ENCODE data around the gene STXBP1.
"Not testable (repeated sequence)": the region's sequence is repeated elsewhere in the genome, so short reads cannot be mapped to it uniquely, and the experiment has no call there.

STXBP1 gene

DNA sequence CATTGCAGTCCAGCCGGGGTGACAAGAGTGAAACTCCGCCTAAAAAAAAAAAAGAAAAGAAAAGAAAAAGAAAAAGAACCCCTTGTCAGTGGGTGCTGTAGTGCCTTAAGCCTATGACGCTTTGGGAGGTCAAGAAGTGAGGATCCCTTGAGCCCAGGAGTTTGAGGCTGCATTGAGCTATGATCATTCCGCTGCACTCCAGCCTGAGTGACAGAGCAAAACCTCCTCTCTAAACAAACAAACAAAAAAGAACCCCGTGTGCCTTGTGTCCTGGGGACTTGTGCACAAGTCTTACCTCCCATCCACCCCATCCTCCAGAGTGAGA, 33.5 kb upstream of the STXBP1 start:
- DNase-seq, result no peak

DNA sequence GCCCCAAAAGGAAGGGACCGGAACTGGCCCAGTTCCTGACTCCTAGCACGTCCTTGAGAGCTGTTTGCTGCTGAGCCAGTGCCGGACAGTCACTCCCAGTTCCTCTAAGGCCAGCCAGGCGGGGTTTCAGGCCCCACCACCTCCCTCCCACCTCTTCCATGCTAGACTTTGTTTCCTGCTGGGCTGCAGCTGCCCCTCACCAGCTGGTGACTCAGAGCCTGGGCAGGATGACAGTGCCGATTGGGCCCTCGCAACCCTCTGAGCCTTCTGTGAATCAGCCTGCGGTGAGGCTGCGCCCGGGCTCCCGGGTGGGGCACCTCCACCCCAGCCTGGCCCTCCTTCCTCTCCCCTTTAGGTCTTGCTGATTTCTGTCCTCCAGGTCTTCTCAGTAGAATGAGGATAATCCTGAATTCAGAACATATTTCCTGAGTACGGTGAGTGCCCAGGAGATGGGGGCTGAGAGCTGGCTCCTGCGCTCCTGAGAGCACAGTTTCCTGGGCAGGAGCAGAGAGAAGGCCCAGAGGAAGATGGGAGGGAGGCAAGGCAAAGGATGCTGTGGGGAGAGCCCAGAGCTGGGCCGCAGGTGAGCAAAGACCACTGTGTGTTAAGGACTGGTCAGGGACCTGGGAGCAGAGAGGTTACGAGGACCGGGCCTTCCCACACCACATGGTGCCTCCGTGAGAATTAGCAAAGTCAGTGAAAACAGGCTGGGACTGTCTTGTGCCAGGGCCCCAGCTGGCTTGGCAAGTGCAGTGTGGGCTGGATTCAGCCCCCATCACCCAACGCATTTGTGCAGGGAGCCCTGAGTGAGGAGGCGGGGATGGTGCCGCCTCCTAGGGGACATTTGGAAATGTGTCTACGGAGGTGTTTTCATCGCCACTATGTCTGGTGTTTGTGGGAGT, 32.9 kb upstream of the STXBP1 start:
- DNase-seq, result peak; percentile 89

DNA sequence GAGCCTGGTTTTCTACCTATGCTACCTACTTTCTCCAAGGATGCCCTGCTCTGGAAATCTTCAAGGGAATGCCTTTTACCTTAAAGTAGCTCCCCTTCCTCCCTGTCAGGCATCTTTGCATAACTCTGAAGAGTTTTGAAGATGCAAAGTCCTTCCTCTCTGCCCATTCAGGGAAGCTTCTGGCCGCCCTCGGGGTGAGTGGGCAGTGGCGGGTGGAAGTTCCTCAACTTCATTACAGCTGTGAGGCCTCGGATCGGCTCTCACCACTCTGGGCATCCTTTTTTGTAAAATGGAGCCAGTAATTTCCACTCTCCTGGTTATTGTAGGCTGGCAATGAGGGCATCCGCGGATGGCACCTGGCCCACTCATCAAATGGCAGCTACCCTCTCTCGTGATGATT, 31.7 kb upstream of the STXBP1 start:
- DNase-seq, result no peak

DNA sequence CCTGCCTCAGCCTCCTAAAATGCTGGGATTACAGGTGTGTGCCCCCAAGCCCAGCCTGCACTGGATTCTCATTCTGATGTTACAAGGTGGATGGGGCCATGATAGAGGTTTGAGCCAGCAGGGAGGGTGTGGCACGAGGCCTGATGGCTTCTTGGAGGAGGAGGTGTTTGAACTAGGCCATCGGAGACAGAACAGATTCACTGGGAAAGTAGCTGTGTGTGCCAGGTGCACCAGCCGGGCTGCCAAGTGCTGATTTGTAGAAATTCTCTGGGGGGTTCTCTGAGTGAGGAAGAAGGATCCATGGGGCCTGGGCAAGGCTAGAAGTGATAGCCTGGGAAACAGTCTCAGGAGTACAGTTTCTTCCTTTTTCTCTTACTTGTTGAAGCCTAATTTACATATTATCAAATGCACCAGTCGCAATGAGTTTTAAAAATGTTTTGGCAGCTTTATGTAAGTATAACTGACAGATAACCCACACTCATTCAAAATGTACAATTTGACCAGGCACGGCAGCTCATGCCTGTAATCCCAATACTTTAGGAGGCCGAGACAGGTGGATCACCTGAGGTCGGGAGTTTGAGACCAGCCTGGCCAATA, 31.1 kb upstream of the STXBP1 start:
- no peak for DNase-seq

DNA sequence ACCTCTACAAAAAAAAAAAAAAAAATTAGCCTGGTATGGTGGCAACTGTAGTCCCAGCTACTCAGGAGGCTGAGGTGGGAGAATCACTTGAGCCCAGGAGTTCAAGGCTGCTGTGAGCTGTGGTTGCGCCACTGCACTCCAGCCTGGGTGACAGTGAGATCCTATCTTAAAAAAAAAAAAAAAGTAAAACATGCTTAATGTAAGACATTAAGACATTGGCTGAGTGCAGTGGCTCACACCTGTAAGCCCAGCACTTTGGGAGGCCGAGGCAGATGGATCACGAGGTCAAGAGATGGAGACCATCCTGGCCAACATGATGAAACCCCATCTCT, 27.6 kb upstream of the STXBP1 start:
- not testable (repeated sequence) for DNase-seq

DNA sequence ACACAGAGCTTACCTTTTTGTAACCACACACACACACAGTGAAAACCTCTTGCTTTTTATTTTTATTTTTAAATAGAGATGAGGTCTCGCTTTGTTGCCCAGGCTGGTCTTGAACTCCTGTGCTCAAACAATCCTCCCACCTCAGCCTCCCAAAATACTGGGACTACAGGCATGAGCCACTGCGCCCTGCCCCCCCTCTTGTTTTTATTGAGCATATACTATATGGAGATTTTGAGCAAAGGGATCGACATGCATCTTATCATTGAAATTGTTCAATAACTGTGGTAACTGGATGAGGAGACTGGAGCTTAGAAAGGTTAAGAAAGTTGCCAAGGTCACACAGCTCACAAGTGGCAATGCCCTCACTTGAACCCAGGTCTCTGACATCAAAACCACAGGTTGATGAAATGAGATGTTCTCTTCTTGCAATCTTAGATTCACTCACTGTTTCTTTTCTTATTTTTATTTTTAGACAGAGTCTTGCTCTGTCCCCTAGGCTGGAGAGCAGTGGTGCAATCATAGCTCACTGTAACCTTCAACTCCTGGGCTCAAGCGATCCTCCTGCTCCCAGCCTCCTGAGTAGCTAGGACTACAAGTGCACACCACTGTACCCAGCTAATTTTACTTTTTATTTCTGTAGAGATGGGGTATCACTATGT, 26.8 kb upstream of the STXBP1 start:
- no peak for DNase-seq

DNA sequence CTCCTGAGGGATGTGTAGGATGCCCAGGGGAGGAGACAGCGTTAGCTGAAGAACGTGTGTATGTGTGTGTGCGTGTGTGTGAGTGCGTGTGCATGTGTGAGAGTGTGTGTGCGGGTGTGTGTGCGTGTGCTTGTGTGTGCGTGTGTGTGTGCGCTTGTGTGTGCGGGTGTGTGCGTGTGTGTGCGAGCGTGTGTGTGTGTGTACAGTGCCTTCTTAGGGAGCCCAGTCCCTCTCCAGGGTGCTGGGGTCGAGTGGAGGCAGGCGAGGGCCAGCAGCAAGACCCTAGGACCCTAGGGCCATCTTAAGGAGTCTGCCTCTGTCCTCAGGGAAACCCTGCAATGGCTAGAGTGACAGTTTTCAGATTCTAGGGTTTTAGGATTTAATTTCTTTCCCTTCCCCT, 26.0 kb upstream of the STXBP1 start:
- DNase-seq, result no peak

DNA sequence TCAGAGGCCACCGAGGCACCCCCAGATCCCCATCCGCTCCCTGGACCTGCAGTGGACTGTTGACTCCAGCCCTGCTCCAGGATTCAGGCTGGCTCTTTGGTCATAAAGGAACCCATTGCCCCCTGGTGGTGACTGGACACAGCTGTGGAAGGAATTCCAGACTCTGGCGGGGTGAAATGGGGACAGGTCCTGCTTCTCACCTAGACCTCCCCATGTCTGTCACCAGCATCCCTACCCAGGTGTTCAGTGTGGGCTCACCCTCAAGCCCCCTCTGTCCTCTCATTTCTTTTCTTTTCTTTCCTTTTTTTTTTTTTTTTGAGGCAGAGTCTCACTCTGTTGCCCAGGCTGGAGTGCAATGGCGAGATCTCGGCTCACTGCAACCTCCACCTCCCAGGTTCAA, 25.5 kb upstream of the STXBP1 start:
- DNase-seq, result peak; percentile 61

DNA sequence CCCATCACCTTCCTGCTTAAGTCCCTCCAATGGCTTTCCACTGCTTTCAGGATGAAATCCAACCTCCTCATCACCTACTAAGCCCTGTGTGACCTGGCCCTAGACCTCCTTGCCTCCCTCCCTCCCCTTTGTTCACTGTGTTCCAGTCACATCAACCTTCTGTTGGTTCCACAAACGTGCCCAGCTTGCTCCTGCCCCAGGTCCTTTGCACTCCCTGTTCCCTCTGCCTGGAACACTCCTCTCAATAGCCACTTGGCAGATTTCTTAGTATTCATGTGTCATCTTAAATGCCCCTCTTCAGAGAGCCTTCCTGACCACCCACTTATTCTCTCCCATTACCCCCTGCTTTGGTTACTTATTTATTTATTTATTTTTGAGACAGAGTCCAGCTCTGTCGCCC, 24.1 kb upstream of the STXBP1 start:
- no peak for DNase-seq

DNA sequence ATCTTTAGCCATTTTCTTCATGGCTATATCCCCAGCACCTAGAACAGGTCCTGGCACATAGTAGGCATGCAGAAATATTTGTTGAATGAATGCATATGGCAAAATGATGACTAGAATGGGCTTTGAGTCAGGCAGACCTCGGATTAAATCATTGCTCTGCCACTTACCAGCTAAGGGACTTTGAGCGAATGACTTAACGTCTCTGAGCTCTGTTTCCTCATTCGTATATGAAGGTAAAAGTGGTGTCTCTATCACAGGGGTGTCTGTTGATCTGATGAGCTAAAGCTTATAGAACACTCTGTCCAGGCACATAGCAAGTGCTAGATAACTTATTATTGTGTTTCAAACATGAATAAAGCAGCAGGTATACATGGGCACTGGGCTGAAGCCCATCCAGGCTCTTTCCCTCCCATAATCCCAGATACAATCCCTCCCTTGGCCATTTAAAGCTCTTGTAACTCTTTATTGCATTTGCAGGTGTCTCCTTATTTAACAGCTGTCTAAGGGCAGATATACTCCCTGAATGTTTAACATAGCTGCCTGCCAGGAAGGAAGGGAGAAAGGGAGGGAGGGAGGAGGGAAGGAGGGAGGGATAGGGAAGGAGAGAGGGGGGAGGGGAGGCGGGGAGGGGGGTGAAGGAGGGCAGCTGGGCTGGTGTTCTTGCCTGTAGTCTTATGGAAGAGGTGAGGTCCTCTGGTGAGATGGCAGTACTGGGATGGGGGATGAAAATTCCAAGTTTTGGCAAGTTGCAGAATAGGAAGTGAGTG, 23.2 kb upstream of the STXBP1 start:
- DNase-seq, result peak; percentile 44

DNA sequence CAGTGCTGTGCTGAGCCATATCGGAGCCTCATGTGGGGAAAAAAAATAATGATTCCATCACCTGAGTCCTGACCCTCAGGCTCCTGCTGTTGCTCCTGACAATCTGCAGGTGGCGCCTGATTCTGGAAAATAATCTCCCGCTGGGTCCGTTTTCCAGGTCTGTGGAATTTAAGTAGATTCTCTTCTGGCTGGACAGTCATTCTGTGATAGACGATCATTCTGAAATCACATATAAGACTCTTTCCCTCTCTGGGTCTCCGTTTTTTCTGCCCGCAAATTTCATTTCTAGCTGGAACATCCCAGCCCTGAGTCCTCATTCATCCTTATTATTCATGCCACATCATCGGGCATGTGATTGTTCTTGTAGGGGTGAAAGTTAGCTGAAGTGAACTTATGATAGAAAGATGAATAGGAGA, 22.1 kb upstream of the STXBP1 start:
- peak; percentile 54 for DNase-seq

DNA sequence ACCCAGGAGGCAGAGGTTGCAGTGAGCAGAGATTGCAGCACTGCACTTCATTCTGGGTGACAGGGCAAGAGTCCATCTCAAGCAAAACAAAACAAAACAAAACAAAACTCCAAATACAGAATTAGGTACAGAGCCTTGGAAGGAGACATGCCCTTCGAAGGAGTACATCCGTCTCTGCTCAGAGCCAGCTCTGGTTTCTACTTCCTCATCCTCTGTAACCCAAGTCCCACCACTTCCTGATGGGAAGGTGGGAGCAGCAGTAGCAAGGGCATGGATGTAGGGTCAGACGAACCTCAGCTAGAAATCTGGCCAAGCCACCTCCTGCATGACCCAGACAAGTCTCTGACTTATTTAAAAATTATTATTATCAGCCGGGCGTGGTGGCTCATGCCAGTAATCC, 16.5 kb upstream of the STXBP1 start:
- DNase-seq, result no peak

DNA sequence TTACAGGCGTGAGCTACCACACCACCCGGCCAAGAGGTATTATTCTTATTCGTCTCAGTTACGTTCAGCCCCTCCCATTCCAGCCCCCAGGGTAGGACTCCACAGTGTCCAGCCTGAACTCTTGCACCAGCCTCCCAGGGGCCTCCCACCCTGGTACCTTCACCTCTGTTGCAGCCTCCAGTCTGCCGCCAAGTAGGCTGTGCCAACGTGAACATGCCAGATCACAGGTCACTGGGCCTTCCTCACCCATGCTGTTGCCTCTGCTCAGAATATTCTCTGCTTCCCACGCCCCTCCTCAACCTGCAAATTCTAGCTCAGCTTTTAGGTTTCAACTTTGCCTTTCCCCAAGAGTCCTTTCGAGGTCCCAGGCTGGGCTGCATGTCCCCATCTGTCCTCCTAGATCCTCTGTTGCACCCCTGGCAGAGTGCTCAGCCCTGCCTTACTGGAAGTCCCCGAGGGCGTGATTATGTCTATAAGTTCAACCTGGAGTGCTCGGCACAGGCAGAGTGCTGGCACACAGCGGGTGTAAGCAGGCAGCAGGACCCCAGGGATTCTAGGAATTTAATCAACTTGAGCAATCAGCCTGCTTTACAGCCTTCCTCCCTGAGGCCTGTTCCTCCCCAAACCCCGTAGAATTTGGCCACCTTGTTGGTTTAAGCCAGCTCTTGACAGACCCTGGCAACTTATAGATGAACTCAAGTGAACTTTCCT, 13.1 kb upstream of the STXBP1 start:
- no peak for DNase-seq

DNA sequence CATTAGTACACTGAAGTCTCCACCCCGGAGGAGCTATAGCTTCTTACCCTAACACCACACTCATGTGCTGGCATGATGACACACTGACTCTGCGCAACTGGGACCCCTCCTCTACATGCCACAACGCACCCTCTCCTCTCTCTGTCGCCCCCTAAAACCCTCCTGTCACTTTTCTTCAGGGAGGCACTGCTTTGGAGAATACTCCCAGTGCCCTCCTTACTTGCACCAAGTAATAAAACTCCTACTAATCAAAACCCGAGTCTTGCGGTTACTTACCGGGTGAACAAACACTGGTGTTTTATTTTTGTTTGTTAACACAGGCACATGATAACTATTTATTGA, 12.6 kb upstream of the STXBP1 start:
- no peak for DNase-seq

DNA sequence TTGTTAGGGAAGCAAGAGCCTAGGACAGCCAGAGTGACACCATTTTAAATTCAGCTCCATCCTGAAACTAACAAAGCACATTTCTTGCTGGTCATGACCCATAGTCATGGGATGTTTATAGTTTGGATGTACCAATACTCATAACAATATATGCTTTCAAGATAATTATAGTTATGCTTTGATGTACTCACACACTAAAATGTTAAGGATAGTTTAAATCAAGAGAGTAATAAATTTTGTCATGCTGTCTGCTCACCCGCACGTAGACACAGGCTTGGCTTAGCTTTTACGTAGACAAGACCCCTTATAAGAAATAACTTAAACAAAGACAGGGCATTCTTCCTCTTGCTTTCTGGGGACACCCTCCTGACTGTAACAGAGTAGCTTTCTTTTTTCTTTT, 8.9 kb upstream of the STXBP1 start:
- no peak for DNase-seq

DNA sequence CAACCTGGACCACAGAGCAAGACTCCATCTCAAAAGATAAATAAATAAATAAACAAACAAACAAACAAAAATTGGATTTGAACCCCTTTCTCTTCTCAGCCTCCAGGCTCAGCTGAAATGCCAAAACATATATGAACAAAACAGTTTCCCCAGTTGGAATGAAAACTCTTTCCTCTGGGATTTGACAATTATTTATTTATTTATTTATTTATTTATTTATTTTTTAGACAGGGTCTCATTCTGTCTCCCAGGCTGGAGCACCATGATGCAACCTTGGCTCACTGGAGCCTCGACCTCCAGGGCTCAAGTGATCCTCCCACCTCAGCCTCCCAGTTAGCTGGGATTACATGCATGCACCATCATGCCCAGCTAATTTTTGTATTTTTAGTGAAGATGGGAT, 6.0 kb upstream of the STXBP1 start:
- no peak for DNase-seq

DNA sequence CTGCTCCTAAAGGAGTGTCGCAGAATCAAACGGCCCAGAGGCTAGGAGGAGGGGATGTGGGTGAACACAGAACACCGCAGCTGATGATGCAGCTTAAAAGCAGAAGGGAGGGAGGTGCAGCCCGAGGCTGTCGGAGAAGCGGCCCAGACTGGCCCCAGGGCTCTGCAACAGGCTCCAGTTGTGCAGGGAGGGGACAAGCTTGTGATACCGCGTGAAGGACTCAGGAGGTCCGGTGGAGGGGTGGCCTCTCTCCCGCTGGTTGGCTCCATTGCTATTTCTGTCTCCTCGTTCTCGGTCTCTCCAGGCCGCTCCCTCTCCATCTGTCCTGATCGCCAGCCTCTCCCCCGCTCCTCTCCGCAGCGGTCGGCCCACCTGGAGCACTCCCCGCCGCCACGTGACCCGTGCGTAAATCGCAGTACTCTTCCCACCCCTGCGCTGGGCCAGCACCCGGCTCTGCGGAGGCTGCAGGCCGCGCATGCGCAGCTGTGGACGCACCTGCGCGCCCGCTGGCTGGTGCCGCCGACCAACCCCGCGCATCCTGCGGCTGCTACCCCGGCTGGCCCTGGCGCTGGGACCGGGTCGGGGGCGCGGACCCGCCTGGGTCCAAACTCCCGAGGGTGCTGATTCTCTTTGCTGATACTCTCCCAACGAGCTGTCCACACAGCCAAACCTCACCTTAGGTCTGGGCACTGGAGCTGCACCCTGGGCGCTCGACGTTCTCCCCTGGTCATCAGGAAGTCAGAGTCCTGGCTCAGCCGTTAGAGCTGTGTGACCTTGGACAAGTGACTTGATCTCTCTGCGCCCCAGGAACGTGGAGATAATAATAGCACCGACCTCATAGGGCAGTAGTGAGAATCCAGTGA, 3.7 kb upstream of the STXBP1 start:
- DNase-seq, result peak; percentile 91

DNA sequence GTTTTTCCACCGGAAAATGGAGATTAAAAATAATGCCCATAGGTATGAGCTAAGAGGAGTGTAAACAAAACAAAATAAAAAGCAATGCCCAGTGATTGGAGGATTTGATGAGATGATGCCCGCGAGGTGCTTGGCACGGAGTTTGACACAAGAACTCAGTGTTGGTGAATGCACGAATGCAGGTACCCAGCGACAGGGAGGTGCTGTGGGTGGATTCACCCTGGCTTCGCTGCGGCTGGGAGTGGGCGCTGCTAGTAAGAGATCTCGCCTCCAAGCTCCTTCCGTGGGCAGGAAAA, 526 bp upstream of the STXBP1 start:
- no peak for DNase-seq

DNA sequence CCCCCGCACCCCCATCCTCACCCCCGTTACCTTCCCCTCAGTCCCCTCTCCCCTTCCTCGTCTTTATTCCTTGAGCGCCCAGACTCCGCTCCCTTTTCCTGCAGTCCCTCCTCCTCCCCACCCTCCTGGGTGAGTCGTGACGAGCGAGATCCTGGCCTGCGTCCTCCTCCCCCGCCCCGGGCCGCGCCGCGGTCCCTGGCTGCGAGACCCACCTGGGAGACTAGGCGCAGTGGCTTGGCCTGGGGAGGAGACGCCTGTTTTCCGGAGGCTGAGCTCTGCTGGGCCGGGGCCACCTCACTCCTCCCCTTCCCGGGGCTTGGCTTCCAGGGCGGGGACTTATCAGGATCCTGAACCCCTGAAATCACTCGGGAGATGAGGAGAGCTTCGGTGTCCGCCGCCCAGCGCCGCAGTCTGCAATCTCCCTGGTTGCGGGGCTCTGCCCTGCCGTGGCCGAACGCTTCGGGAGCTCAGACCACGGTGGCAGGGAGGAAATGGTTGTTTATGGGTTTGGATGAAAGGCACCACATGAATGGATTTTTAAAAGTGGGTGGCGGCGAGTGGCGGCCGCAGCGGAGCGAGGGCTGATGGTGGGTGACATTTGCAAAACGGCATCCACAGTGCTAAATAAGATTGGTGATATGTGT, 984 bp downstream of the STXBP1 start:
- peak; percentile 62 for DNase-seq

DNA sequence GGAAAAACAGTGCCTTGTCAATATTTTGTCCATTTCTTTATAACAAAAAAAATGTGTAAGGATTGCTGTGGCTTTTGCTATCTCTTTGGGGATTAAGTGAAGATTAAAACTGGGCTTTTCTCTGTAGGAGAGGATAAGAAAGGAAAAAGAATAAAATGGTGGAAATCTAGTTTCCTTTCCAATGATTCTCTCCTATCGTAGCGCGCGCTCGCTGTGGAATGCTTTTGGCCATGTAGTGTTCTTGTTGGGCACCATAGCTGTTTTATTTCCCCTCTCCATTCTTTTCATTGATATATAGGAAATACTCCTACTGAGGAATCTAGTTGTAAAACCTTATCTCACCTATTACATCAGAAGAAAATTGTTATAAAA, 1.5 kb downstream of the STXBP1 start:
- no peak for DNase-seq

DNA sequence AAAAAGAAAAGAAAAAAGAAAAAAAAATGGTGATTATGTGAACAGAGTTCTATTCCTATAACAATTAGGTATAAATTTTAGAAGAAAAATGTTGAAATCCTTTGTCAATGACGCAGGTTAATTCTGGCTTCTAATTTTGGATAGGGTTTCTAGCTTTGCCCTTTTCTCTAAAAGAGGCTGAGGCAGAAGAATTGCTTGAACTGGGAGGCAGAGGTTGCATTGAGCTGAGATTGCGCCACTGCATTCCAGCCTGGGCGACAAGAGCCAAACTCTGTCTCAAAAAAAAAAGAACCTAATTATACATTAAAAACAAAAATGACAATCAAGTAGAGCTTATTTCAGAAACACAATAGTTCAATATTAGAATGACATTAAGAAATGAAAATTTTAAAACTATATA, 2.9 kb downstream of the STXBP1 start:
- no peak for DNase-seq
